GM12878 (cell line): ENCODE measurements around the gene IL37. TPM values are rescaled to one million over a fixed set of nuclear protein-coding genes. Genes with fewer than 3 reads are reported as not detected.
A peak's percentile ranks its signal among the peaks of the same experiment; 100 is the strongest.

Experiments
- ATAC-seq: fragments of 200-7000 bp; cut with Tn5 transposase; 3 replicates; pipeline ENCODE4 v1.9.1; 2020; ENCODE audit warnings: mild to moderate bottlenecking, moderate library complexity
- BruUV-seq: library from RNA; stranded (reverse); fragments of 400-500 nt; replicated peaks from 2 replicates; lab custom pipeline; 2021; lab: Mats Ljungman, UMichigan
- CTCF ChIA-PET: fragments of 300-600 bp; sonication (Branson Sonifier 250); formaldehyde crosslinking; extraction: SDS; loops from one replicate; lab custom pipeline; 2021; ENCODE audit warnings: inconsistent platforms; lab: Yijun Ruan, JAX
- POLR2A ChIA-PET: fragments of 350-600 bp; formaldehyde crosslinking; extraction: SDS; loops from one replicate; lab custom pipeline; 2021; ENCODE audit warnings: inconsistent platforms; lab: Charles Lee
- RAD21 ChIA-PET: fragments of 300-600 bp; sonication (Branson Sonifier 250); formaldehyde crosslinking; loops from one replicate; lab custom pipeline; 2023; ENCODE audit warnings: antibody characterized with exemption; ENCODE audit not compliant: unreplicated experiment; lab: Charles Lee
- SMC1A ChIA-PET: fragments of 300-600 bp; sonication (Branson Sonifier 250); formaldehyde crosslinking; loops from one replicate; lab custom pipeline; 2023; ENCODE audit not compliant: unreplicated experiment, uncharacterized antibody; lab: Charles Lee
- DNase-seq: peaks from one replicate; pipeline ENCODE4 v3.0.0-alpha.2; 2011; ENCODE audit warnings: low read depth, low spot score
- FAIRE-seq: peaks from 3 replicates; lab custom pipeline; 2011; peaks lifted over from hg19 to GRCh38; lab: Jason Lieb, UNC
- H2AFZ ChIP-seq: 2 replicates; pipeline ENCODE4 v1.6.0; 2011; ENCODE audit warnings: low read depth, low read length, control low read depth; ENCODE audit not compliant: control insufficient read depth
- H3K27ac ChIP-seq: 2 replicates; pipeline ENCODE4 v1.5.1; 2011; ENCODE audit warnings: control low read depth; ENCODE audit not compliant: control insufficient read depth, insufficient read depth
- H3K27me3 ChIP-seq, 2 experiments: replicated peaks in 1 of 2; 2 replicates each; pipeline versions ENCODE4 v1.6.0 to v1.6.1; 2011; ENCODE audit warnings: low read length in 1 of 2; ENCODE audit not compliant: control insufficient read depth in 2 of 2, insufficient read depth in 2 of 2
- H3K36me3 ChIP-seq, 2 experiments: 2 replicates each; pipeline ENCODE4 v1.5.1; 2011; ENCODE audit warnings: low read length in 1 of 2; ENCODE audit not compliant: control insufficient read depth in 2 of 2, insufficient read depth in 2 of 2
- H3K4me1 ChIP-seq: 2 replicates; pipeline ENCODE4 v1.6.1; 2011; ENCODE audit warnings: mild to moderate bottlenecking, low read length, moderate library complexity, mixed read lengths; ENCODE audit not compliant: control insufficient read depth, insufficient read depth
- H3K4me2 ChIP-seq: 2 replicates; pipeline ENCODE4 v1.6.0; 2011; ENCODE audit warnings: control low read depth; ENCODE audit not compliant: control insufficient read depth, insufficient read depth
- H3K4me3 ChIP-seq: fragments of 200-600 bp; sonication (generic); 2 replicates; pipeline ENCODE4 v1.5.1; 2016
- H3K79me2 ChIP-seq: 2 replicates; pipeline ENCODE4 v1.6.0; 2011; ENCODE audit warnings: low read length; ENCODE audit not compliant: control insufficient read depth, insufficient read depth
- H3K9ac ChIP-seq: 2 replicates; pipeline ENCODE4 v1.8.0; 2011; ENCODE audit warnings: low read length, control low read depth, mixed read lengths; ENCODE audit not compliant: control insufficient read depth, insufficient read depth
- H3K9me3 ChIP-seq: replicated peaks from 3 replicates; pipeline ENCODE4 v1.5.1; 2011; ENCODE audit warnings: mild to moderate bottlenecking, low read length; ENCODE audit not compliant: control insufficient read depth, insufficient read depth
- H4K20me1 ChIP-seq: 2 replicates; pipeline ENCODE4 v1.6.0; 2011; ENCODE audit not compliant: control insufficient read depth, insufficient read depth
- CTCF ChIP-seq, 3 experiments: IDR thresholded peaks in 2 of 3; conservative IDR thresholded peaks in 1 of 3; 2 replicates each; pipeline ENCODE4 v1.5.1; 2011; ENCODE audit warnings: low read depth in 3 of 3, low read length in 3 of 3, mild to moderate bottlenecking in 3 of 3, control low read depth in 2 of 3, moderate library complexity in 2 of 3, inconsistent platforms in 1 of 3, mixed read lengths in 1 of 3; ENCODE audit not compliant: control insufficient read depth in 2 of 3, insufficient read depth in 1 of 3; ENCODE audit errors: extremely low read depth in 1 of 3
- ELK1 ChIP-seq: IDR thresholded peaks from 2 replicates; pipeline ENCODE4 v1.6.1; 2012; ENCODE audit warnings: low read depth, low read length, improper control_type of control experiment
- EZH2 ChIP-seq: IDR thresholded peaks from 2 replicates; pipeline ENCODE4 v1.6.1; 2012; ENCODE audit warnings: low read depth, mild to moderate bottlenecking, control low read depth, inconsistent platforms, low read length, borderline replicate concordance; ENCODE audit not compliant: control insufficient read depth
- FOS ChIP-seq: IDR thresholded peaks from 3 replicates; pipeline ENCODE4 v1.6.1; 2011; ENCODE audit warnings: borderline replicate concordance; ENCODE audit not compliant: insufficient read length; ENCODE audit errors: extremely low read depth
- MEF2A ChIP-seq: IDR thresholded peaks from 2 replicates; pipeline ENCODE4 v1.6.1; 2011; ENCODE audit warnings: low read depth, mild to moderate bottlenecking, low read length, moderate library complexity; ENCODE audit not compliant: insufficient read depth
- NFXL1 ChIP-seq: fragments of 450-650 bp; IDR thresholded peaks from 2 replicates; pipeline ENCODE4 v1.6.1; 2017; ENCODE audit warnings: antibody characterized with exemption, mild to moderate bottlenecking, borderline replicate concordance
- RELA ChIP-seq: fragments of 450-650 bp; IDR thresholded peaks from 2 replicates; pipeline ENCODE4 v1.8.0; 2014; ENCODE audit warnings: borderline replicate concordance; ENCODE audit not compliant: partially characterized antibody
- SIX5 ChIP-seq: IDR thresholded peaks from 2 replicates; pipeline ENCODE4 v1.6.1; 2011; ENCODE audit warnings: mild to moderate bottlenecking, low read depth, low read length, moderate library complexity; ENCODE audit not compliant: severe bottlenecking
- SMAD5 ChIP-seq: IDR thresholded peaks from 2 replicates; pipeline ENCODE4 v1.6.1; 2016; ENCODE audit warnings: antibody characterized with exemption, low read depth
- ZBTB4 ChIP-seq: fragments of 450-650 bp; formaldehyde crosslinking; IDR thresholded peaks from 2 replicates; pipeline ENCODE4 v1.4.0; 2022; ENCODE audit warnings: mild to moderate bottlenecking, moderate library complexity
- ZZZ3 ChIP-seq: IDR thresholded peaks from 2 replicates; pipeline ENCODE4 v1.6.1; 2011; ENCODE audit warnings: low read depth; ENCODE audit not compliant: control insufficient read depth, insufficient read length
- WGBS: methylation state at CpG from one replicate; pipeline ENCODE4 v1.1.6; 2016; ENCODE audit warnings: low lambda C conversion rate; ENCODE audit not compliant: insufficient replicate concordance, insufficient coverage; ENCODE audit errors: missing lambda C conversion rate; 5-methylcytosine and 5-hydroxymethylcytosine counted together
- in situ Hi-C: fragments of 300-500 bp; cut with MboI; formaldehyde crosslinking; loops from 9 replicates; pipeline ENCODE4 v1.14.3; 2018; ENCODE audit warnings: mixed read lengths
- intact Hi-C: fragments of 100-400 bp; cut with micrococcal nuclease; formaldehyde crosslinking; loops from one replicate; pipeline ENCODE4 v1.14.2; 2022; ENCODE audit not compliant: unreplicated experiment
- polyA plus RNA-seq, 11 experiments: library from polyadenylated mRNA; depleted of rRNA in 4 of 11; unstranded in 6 of 11; stranded (reverse) in 5 of 11; fragments of >200 nt; fragmentation: Nextera tagmentation in 4 of 11; fragmentation: Illumina TruSeq in 1 of 11; extraction: Ambion mirVana in 4 of 11; extraction: Trizol in 1 of 11; gene quantifications; 1 replicate in 1 of 11; 2 replicates in 10 of 11; pipeline versions ENCODE4 v1.2.1 to v1.2.3, GENCODE V29; 2011 to 2016; ENCODE audit warnings: inconsistent platforms in 2 of 11, missing spikeins in 2 of 11, low read depth in 1 of 11
- total RNA-seq, 4 experiments: library from RNA; depleted of rRNA in 3 of 4; stranded (reverse); fragments of >200 nt in 3 of 4; fragmentation: Illumina TruSeq in 1 of 4; extraction: Trizol in 1 of 4; gene quantifications; 2 replicates each; pipeline versions ENCODE4 v1.2.1 to v1.2.3, GENCODE V29; 2013 to 2021

Gene IL37
- total and polyA plus RNA-seq, 10 of the 15 experiments (the other 5 are each of a cell fraction or from before 2014, with no cell fraction given): 0.41 to 0.54 TPM; not detected in 8

GRCh38 chr2:112958428-112959108, 47.6 kb downstream of the IL37 start:
- WGBS: 26% methylated on average over 9 of the region's 9 CpGs
- FAIRE-seq: peak; percentile 92
- TF ChIP-seq SIX5 (no peak), SMAD5 (no peak), ZZZ3 (no peak), ELK1 (no peak), EZH2 (no peak), FOS (no peak), MEF2A (no peak), ZBTB4 (CRISPR knock-in tag) (no peak), CTCF (IDR thresholded peaks at IDR 0.05 in 2 of 3, conservative IDR thresholded peaks at IDR 0.05 in 1 of 3; ENCODE audit: control insufficient read depth in 2 of 3, extremely low read depth in 1 of 3, insufficient read depth in 1 of 3, low read depth in 3 of 3, low read length in 3 of 3) (peak; percentile 83 to 87 (median 86)), RELA (no peak), NFXL1 (no peak)

More at GRCh38 chr2:112958428-112959108, 47.6 kb downstream of the IL37 start:
- CTCF ChIA-PET: interaction anchor here (0.5 to 5.3 kb wide), 22 partner anchors 9 to 334 kb away, joined by 3 to 54 read pairs (median 4); no protein-coding TSS in a partner anchor
- intact Hi-C loops: loop anchor here (1.0 to 5.0 kb wide), 2 partner anchors 209 to 356 kb away; no protein-coding TSS in a partner anchor
- SMC1A ChIA-PET: interaction anchor here (0.6 to 1.8 kb wide), 8 partner anchors 17 to 1002 kb away, joined by 3 to 6 read pairs (median 3); partner anchors contain the start of gene IL36G
- Histone ChIP-seq H3K79me2 (no peaks in the 10 kb centered on the region), H3K4me2 (no peak overlapping the region), H2AFZ (no peak overlapping the region), H3K27ac (no peak overlapping the region), H3K36me3 (no peaks in the 10 kb centered on the region), H3K9me3 (no peaks in the 10 kb centered on the region), H3K4me1 (no peaks in the 10 kb centered on the region), H3K27me3 (peaks cover 0 to 5% of the 10 kb centered on the region in 2 experiments; a peak in 3 of 4 replicates), H3K4me3 (no peak overlapping the region), H4K20me1 (no peaks in the 10 kb centered on the region), H3K9ac (no peak overlapping the region)
- no TSS peak for BruUV-seq
- POLR2A ChIA-PET: no interaction called here
- RAD21 ChIA-PET: interaction anchor here (0.6 to 1.0 kb wide), 8 partner anchors 17 to 259 kb away, joined by 3 to 9 read pairs (median 3); no protein-coding TSS in a partner anchor
- ATAC-seq (peak; percentile 96), DNase-seq (no peak)
- in situ Hi-C loops: loop anchor here (10.0 kb wide), 1 partner anchor 344 kb away; no protein-coding TSS in a partner anchor
